ENCODE measurements around the gene GATA5. TPM values are rescaled to one million over a fixed set of nuclear protein-coding genes. Genes with fewer than 3 reads are reported as not detected.

The GATA5 gene
- total and polyA plus RNA-seq, 2 donors from 2014 or later: 1.0 to 6.9 TPM

GRCh38 chr20:62445553-62446340 is 30.0 kb downstream of the GATA5 start:
- no peaks in the 10 kb centered on the region for H3K9me3 ChIP-seq (ENCODE audit: control insufficient read depth in 2 of 3, insufficient read depth in 1 of 3, low read length in 3 of 3)
- TF ChIP-seq CTCF (IDR thresholded peaks at IDR 0.05; ENCODE audit: borderline replicate concordance, extremely low read depth, insufficient read depth): no peak
- H3K36me3 ChIP-seq (ENCODE audit: control insufficient read depth in 2 of 3, insufficient read depth in 3 of 3, low read length in 3 of 3): no peaks in the 10 kb centered on the region
- intact Hi-C loops (cut with DNase I): no loop called here
- H3K4me1 ChIP-seq (ENCODE audit: control insufficient read depth in 2 of 3, insufficient read depth in 2 of 3, low read depth in 1 of 3, low read length in 3 of 3): no peaks in the 10 kb centered on the region
- DNase-seq (no peak), FAIRE-seq (no peak)
- H3K4me3 ChIP-seq (ENCODE audit: low read length in 3 of 3): no peak overlapping the region
- H3K27me3 ChIP-seq (ENCODE audit: control insufficient read depth, insufficient read depth, low read length): no peaks in the 10 kb centered on the region
- H3K27ac ChIP-seq (ENCODE audit: low read depth in 2 of 2, low read length in 2 of 2): no peak overlapping the region
- H3K9ac ChIP-seq (ENCODE audit: low read length in 3 of 3): no peak overlapping the region

DNA sequence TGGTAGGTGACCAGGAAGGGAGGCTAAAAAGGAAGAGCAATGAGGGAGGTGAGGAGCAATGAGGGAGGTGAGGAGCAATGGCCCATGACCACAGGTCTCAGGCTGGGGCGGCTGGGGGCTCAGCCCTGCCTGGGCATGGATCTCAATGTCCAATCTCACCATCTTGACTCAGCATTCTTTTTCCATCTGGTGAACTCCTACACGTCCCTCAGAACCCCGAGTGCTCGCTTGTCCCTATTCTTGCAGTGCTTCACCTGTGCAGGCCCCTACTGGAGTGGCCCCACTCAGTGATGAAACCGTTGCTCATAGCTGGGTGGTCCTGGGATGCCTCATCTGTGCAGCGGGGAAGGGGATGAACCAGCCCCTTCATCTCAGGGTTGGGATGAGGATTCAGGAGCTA is 31.5 kb downstream of the GATA5 start:
- no peak for FAIRE-seq
- H3K27me3 ChIP-seq (ENCODE audit: control insufficient read depth, insufficient read depth, low read length): no peaks in the 10 kb centered on the region
- H3K27ac ChIP-seq (ENCODE audit: low read depth in 2 of 2, low read length in 2 of 2): no peak overlapping the region
- no peaks in the 10 kb centered on the region for H3K36me3 ChIP-seq (ENCODE audit: control insufficient read depth in 2 of 3, insufficient read depth in 3 of 3, low read length in 3 of 3)
- H3K9me3 ChIP-seq (ENCODE audit: control insufficient read depth in 2 of 3, insufficient read depth in 1 of 3, low read length in 3 of 3): no peaks in the 10 kb centered on the region
- no peak for TF ChIP-seq CTCF (IDR thresholded peaks at IDR 0.05; ENCODE audit: borderline replicate concordance, extremely low read depth, insufficient read depth)
- no peaks in the 10 kb centered on the region for H3K4me1 ChIP-seq (ENCODE audit: control insufficient read depth in 2 of 3, insufficient read depth in 2 of 3, low read depth in 1 of 3, low read length in 3 of 3)
- no peak for DNase-seq
- no peak overlapping the region for H3K9ac ChIP-seq (ENCODE audit: low read length in 3 of 3)
- intact Hi-C loops (cut with DNase I): no loop called here
- no peak overlapping the region for H3K4me3 ChIP-seq (ENCODE audit: low read length in 3 of 3)

DNA sequence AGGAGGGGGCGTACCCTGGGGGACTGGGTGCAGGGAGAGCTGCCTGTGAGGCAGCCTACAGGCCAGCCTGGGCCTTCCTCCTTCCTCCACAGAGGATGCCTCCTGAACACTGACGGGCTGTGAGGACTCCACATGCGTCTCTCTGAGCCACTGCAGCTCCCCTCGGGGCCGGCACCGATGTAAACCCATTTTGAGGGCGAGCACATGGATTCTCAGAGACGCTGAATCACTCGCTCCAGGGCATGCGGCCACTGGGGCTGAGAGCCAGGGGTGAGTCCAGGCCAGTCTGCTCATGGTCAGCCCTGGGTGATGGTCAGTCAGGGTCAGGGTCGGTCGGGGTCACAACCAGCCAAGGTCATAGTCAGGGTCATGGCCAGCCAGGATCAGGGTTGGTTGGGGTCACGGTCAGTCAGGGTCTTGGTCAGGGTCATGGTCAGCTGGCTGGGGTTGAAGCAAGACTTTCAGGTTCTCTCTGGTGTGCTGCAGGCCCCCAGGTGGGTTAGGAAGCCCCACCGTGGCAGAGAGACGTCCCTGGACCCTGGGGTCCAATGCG is 33.7 kb downstream of the GATA5 start:
- Histone ChIP-seq H3K27ac (ENCODE audit: low read depth in 2 of 2, low read length in 2 of 2) (no peak overlapping the region), H3K4me1 (ENCODE audit: control insufficient read depth in 2 of 3, insufficient read depth in 2 of 3, low read depth in 1 of 3, low read length in 3 of 3) (no peaks in the 10 kb centered on the region), H3K9me3 (ENCODE audit: control insufficient read depth in 2 of 3, insufficient read depth in 1 of 3, low read length in 3 of 3) (no peaks in the 10 kb centered on the region), H3K9ac (ENCODE audit: low read length in 3 of 3) (no peak overlapping the region), H3K4me3 (ENCODE audit: low read length in 3 of 3) (no peak overlapping the region), H3K36me3 (ENCODE audit: control insufficient read depth in 2 of 3, insufficient read depth in 3 of 3, low read length in 3 of 3) (no peaks in the 10 kb centered on the region), H3K27me3 (ENCODE audit: control insufficient read depth, insufficient read depth, low read length) (no peaks in the 10 kb centered on the region)
- FAIRE-seq (no peak), DNase-seq (no peak)
- TF ChIP-seq CTCF (IDR thresholded peaks at IDR 0.05; ENCODE audit: borderline replicate concordance, extremely low read depth, insufficient read depth): no peak
- intact Hi-C loops (cut with DNase I): no loop called here

All from kidney (tissue), 14 donors.